ENCODE data around the gene HDAC8. TPM values are rescaled to one million over a fixed set of nuclear protein-coding genes. Genes with fewer than 3 reads are reported as not detected.
"Not testable (repeated sequence)": the region's sequence is repeated elsewhere in the genome, so short reads cannot be mapped to it uniquely, and the experiment has no call there.

Gene HDAC8
- total RNA-seq, 2 donors from 2014 or later = 33.3 to 33.9 TPM

DNA sequence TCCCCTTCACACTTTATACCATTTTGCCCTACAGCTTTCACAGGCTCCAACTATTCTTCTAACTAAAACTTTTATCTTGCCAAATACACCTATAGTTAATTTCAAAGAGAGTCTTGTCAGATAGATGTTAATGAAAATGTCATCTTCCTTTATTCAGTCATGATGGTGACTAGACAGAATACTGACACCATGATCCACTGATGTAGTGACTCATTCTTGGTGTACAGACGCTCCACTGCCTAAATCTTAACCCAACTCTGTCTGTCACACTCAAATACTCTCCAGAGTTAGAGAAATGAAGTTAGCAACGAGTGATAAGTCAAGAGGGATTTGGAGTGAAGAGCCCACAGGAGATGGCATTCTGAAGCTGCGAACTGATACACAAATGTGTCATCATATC is 32.1 kb upstream of the HDAC8 start:
- Histone ChIP-seq H3K27ac (ENCODE audit: low read depth, low read length) (no peak overlapping the region), H3K9me3 (ENCODE audit: control insufficient read depth, low read length) (no peaks in the 10 kb centered on the region), H3K36me3 (ENCODE audit: control insufficient read depth, insufficient read depth, low read length) (no peaks in the 10 kb centered on the region), H3K27me3 (ENCODE audit: control insufficient read depth, insufficient read depth, low read length, poor library complexity, severe bottlenecking) (no peaks in the 10 kb centered on the region), H3K4me1 (ENCODE audit: control insufficient read depth, insufficient read depth, low read length) (no peaks in the 10 kb centered on the region), H3K4me3 (ENCODE audit: low read length) (no peak overlapping the region), H3K9ac (ENCODE audit: extremely low read depth, low read length, poor library complexity, severe bottlenecking) (no peak overlapping the region)
- Mint-ChIP-seq H3K36me3 (ENCODE audit: low read depth) (peaks cover 4% of the 10 kb centered on the region), H3K4me3 (no peak overlapping the region), H3K27ac (no peak overlapping the region), H3K27me3 (ENCODE audit: insufficient read depth) (no peaks in the 10 kb centered on the region), H3K9me3 (peaks cover 43% of the 10 kb centered on the region), H3K4me1 (peaks cover 3% of the 10 kb centered on the region)
- no peak for TF ChIP-seq CTCF (conservative IDR thresholded peaks at IDR 0.05)
- 78 to 80% methylated on average over 2 to 3 of the region's 3 CpGs for WGBS, 2 experiments (ENCODE audit: insufficient coverage in 1 of 2, insufficient read length in 1 of 2)
- no peak for DNase-seq

DNA sequence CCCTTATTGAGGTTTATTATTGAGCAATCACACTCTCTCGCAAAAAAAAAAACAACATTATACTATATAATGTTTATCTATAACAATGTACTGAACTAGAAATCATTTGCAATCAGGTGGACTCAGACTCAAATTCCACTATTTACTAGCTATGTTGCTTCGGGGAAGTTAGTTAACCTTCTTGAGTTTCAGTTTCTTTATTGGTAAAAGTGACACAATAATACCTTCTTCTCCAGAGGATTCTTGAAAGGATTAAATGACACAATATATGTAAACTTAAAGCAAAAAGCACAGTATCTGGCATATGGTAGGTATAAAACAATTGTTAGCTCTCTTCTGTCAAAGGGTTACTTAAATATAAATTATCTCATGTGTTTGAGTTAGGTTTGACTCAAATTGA is 31.5 kb upstream of the HDAC8 start:
- 100% methylated on average over 1 of the region's 2 CpGs; no CpG with 5 or more reads in 1 of the 2 experiments for WGBS, 2 experiments (ENCODE audit: insufficient coverage in 1 of 2, insufficient read length in 1 of 2)
- no peaks in the 10 kb centered on the region for H3K4me1 ChIP-seq (ENCODE audit: control insufficient read depth, insufficient read depth, low read length)
- H3K36me3 ChIP-seq (ENCODE audit: control insufficient read depth, insufficient read depth, low read length) = no peaks in the 10 kb centered on the region
- H3K4me3 ChIP-seq (ENCODE audit: low read length) = no peak overlapping the region
- Mint-ChIP-seq H3K27ac (no peak overlapping the region), H3K4me1 (no peaks in the 10 kb centered on the region), H3K4me3 (no peak overlapping the region), H3K27me3 (ENCODE audit: insufficient read depth) (no peaks in the 10 kb centered on the region), H3K36me3 (ENCODE audit: low read depth) (peaks cover 4% of the 10 kb centered on the region), H3K9me3 (peaks cover 39% of the 10 kb centered on the region)
- no peaks in the 10 kb centered on the region for H3K27me3 ChIP-seq (ENCODE audit: control insufficient read depth, insufficient read depth, low read length, poor library complexity, severe bottlenecking)
- H3K27ac ChIP-seq (ENCODE audit: low read depth, low read length) = no peak overlapping the region
- no peak overlapping the region for H3K9ac ChIP-seq (ENCODE audit: extremely low read depth, low read length, poor library complexity, severe bottlenecking)
- no peak for DNase-seq
- H3K9me3 ChIP-seq (ENCODE audit: control insufficient read depth, low read length) = no peaks in the 10 kb centered on the region
- TF ChIP-seq CTCF (conservative IDR thresholded peaks at IDR 0.05) = no peak

DNA sequence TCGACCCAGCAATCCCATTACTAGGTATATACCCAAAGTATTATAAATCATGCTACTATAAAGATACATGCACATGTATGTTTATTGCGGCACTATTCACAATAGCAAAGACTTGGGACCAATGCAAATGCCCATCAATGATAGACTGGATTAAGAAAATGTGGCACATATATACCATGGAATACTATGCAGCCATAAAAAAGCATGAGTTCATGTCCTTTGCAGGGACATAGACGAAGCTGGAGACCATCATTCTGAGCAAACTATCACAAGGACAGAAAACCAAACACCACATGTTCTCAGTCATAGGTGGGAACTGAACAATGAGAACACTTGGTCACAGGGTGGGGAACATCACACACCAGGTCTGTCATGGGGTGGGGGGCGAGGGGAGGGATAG is 18.4 kb upstream of the HDAC8 start:
- H3K4me1 ChIP-seq (ENCODE audit: control insufficient read depth, insufficient read depth, low read length); H3K27me3 Mint-ChIP-seq (ENCODE audit: insufficient read depth); H3K4me3 Mint-ChIP-seq; H3K36me3 Mint-ChIP-seq (ENCODE audit: low read depth); H3K27ac Mint-ChIP-seq; H3K27me3 ChIP-seq (ENCODE audit: control insufficient read depth, insufficient read depth, low read length, poor library complexity, severe bottlenecking); H3K4me3 ChIP-seq (ENCODE audit: low read length); H3K9me3 ChIP-seq (ENCODE audit: control insufficient read depth, low read length); H3K36me3 ChIP-seq (ENCODE audit: control insufficient read depth, insufficient read depth, low read length); DNase-seq; H3K27ac ChIP-seq (ENCODE audit: low read depth, low read length); H3K9ac ChIP-seq (ENCODE audit: extremely low read depth, low read length, poor library complexity, severe bottlenecking); H3K4me1 Mint-ChIP-seq: not testable (repeated sequence)
- H3K9me3 Mint-ChIP-seq = peaks cover 67% of the 10 kb centered on the region
- 88% methylated on average over 3 of the region's 4 CpGs; no CpG with 5 or more reads in 1 of the 2 experiments for WGBS, 2 experiments (ENCODE audit: insufficient coverage in 1 of 2, insufficient read length in 1 of 2)

GRCh38 chrX:72584163-72584562 is 11.5 kb upstream of the HDAC8 start:
- DNase-seq = no peak
- Histone ChIP-seq H3K9ac (ENCODE audit: extremely low read depth, low read length, poor library complexity, severe bottlenecking) (no peak overlapping the region), H3K9me3 (ENCODE audit: control insufficient read depth, low read length) (no peaks in the 10 kb centered on the region), H3K4me3 (ENCODE audit: low read length) (no peak overlapping the region), H3K27me3 (ENCODE audit: control insufficient read depth, insufficient read depth, low read length, poor library complexity, severe bottlenecking) (no peaks in the 10 kb centered on the region), H3K36me3 (ENCODE audit: control insufficient read depth, insufficient read depth, low read length) (no peaks in the 10 kb centered on the region), H3K4me1 (ENCODE audit: control insufficient read depth, insufficient read depth, low read length) (no peaks in the 10 kb centered on the region), H3K27ac (ENCODE audit: low read depth, low read length) (no peak overlapping the region)
- 100% methylated on average over 2 of the region's 3 CpGs; no CpG with 5 or more reads in 1 of the 2 experiments for WGBS, 2 experiments (ENCODE audit: insufficient coverage in 1 of 2, insufficient read length in 1 of 2)
- Mint-ChIP-seq H3K27ac (no peak overlapping the region), H3K9me3 (peaks cover 56% of the 10 kb centered on the region), H3K4me3 (no peak overlapping the region), H3K36me3 (ENCODE audit: low read depth) (peaks cover 13% of the 10 kb centered on the region), H3K27me3 (ENCODE audit: insufficient read depth) (no peaks in the 10 kb centered on the region), H3K4me1 (no peaks in the 10 kb centered on the region)
- TF ChIP-seq CTCF (conservative IDR thresholded peaks at IDR 0.05) = no peak
